Calu3 (cell line): ENCODE measurements around the gene SLAIN2. TPM values are rescaled to one million over a fixed set of nuclear protein-coding genes. Genes with fewer than 3 reads are reported as not detected.

Source experiments
- BruUV-seq: library from RNA; stranded (reverse); fragments of 400-500 nt; replicated peaks from 2 replicates; lab custom pipeline; 2021; lab: Mats Ljungman, UMichigan
- CTCF ChIA-PET: fragments of 300-600 bp; sonication (Branson Sonifier 250); formaldehyde crosslinking; loops from one replicate; lab custom pipeline; 2022; ENCODE audit warnings: antibody characterized with exemption; lab: Charles Lee
- DNase-seq: peaks from one replicate; pipeline ENCODE4 v3.0.0; 2022
- H3K27ac Mint-ChIP-seq: one replicate; pipeline ENCODE4 v1.8.0; 2022; ENCODE audit warnings: mixed read lengths; ENCODE audit not compliant: unreplicated experiment
- H3K27me3 Mint-ChIP-seq: one replicate; pipeline ENCODE4 v1.8.0; 2022; ENCODE audit warnings: mixed read lengths; ENCODE audit not compliant: unreplicated experiment
- H3K36me3 Mint-ChIP-seq: one replicate; pipeline ENCODE4 v1.8.0; 2022; ENCODE audit warnings: mild to moderate bottlenecking, moderate library complexity, mixed read lengths; ENCODE audit not compliant: insufficient read depth, unreplicated experiment
- H3K4me1 Mint-ChIP-seq: one replicate; pipeline ENCODE4 v1.8.0; 2022; ENCODE audit warnings: mild to moderate bottlenecking, low read depth, mixed read lengths; ENCODE audit not compliant: unreplicated experiment
- H3K4me3 Mint-ChIP-seq: one replicate; pipeline ENCODE4 v1.8.0; 2022; ENCODE audit warnings: mild to moderate bottlenecking, low read depth, moderate library complexity, mixed read lengths; ENCODE audit not compliant: unreplicated experiment
- H3K9me3 Mint-ChIP-seq: one replicate; pipeline ENCODE4 v1.8.0; 2022; ENCODE audit warnings: low read depth, mixed read lengths; ENCODE audit not compliant: unreplicated experiment
- CTCF ChIP-seq: fragments of 200-600 bp; IDR thresholded peaks from one replicate; pipeline ENCODE4 v1.8.0; 2022; ENCODE audit warnings: antibody characterized with exemption; ENCODE audit not compliant: unreplicated experiment
- intact Hi-C: fragments of 100-400 bp; cut with micrococcal nuclease; formaldehyde crosslinking; loops from one replicate; pipeline ENCODE4 v1.10.0; 2022; ENCODE audit not compliant: unreplicated experiment
- total RNA-seq: library from RNA; stranded (reverse); gene quantifications from 2 replicates; pipeline ENCODE4 v1.2.3, GENCODE V29; 2022

Gene SLAIN2
- total RNA-seq, 1 experiment from 2014 or later, result 44.1 TPM

DNA sequence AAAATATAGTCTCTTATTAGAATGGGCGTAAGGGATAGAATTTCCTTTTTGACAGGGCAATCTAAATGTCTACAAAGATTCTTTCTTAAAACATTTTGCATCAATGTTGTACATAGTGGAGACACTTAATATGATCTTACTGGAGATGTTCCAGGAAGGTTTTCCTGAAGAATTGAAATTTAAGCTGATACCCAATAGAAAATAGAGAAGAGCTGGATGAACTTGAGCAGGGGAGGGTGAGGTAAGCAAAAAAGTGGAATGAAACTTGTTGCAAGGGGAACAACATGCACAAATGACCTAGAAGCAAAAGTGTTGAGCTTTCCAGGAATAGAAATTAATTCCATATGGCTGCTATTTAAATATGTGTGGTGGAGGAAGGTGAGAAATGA is 19.7 kb downstream of the SLAIN2 start:
- Mint-ChIP-seq H3K36me3 (no peaks in the 10 kb centered on the region), H3K27ac (no peak overlapping the region)
- CTCF ChIA-PET, result interaction anchor here (0.6 kb wide), 1 partner anchor 105 kb away, joined by 7 read pairs; no protein-coding TSS in a partner anchor

GRCh38 chr4:48366611-48367010 is 25.3 kb downstream of the SLAIN2 start:
- H3K9me3 Mint-ChIP-seq, result no peaks in the 10 kb centered on the region
- no peaks in the 10 kb centered on the region for H3K36me3 Mint-ChIP-seq
- DNase-seq, result no peak
- H3K27me3 Mint-ChIP-seq, result no peaks in the 10 kb centered on the region
- CTCF ChIA-PET, result no interaction called here
- TF ChIP-seq CTCF, result no peak
- H3K4me3 Mint-ChIP-seq, result no peak overlapping the region
- intact Hi-C loops, result no loop called here
- H3K4me1 Mint-ChIP-seq, result peaks cover 20% of the 10 kb centered on the region
- no peak overlapping the region for H3K27ac Mint-ChIP-seq
- no TSS peak for BruUV-seq

More for the DNA sequence above, 19.7 kb downstream of the SLAIN2 start:
- no peak overlapping the region for H3K4me3 Mint-ChIP-seq
- intact Hi-C loops, result no loop called here
- BruUV-seq, result no TSS peak
- TF ChIP-seq CTCF, result no peak
- no peak for DNase-seq
- no peaks in the 10 kb centered on the region for H3K4me1 Mint-ChIP-seq
- no peaks in the 10 kb centered on the region for H3K27me3 Mint-ChIP-seq
- no peaks in the 10 kb centered on the region for H3K9me3 Mint-ChIP-seq

DNA sequence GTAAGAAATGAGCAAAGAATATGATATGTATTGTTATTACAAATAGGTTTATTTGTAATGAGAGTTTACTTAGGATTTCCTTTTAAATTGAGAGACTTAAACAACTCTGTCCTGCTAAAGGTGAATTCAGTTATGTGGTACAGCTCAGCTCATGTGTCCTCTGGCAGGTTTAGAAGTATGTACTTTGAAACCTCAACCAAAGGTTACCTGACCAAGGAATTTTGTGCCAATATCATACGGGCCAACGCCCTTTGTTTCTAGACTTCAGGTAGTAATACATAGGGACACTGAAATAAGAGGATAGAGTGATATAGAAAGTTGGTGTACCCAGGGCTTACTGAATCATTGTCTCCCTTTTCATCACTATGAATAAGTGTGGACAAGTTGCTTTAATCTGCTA is 25.7 kb downstream of the SLAIN2 start:
- no peaks in the 10 kb centered on the region for H3K36me3 Mint-ChIP-seq
- no peak for TF ChIP-seq CTCF
- DNase-seq, result no peak
- H3K4me1 Mint-ChIP-seq, result peaks cover 20% of the 10 kb centered on the region
- intact Hi-C loops, result no loop called here
- no peak overlapping the region for H3K4me3 Mint-ChIP-seq
- no peaks in the 10 kb centered on the region for H3K27me3 Mint-ChIP-seq
- BruUV-seq, result no TSS peak
- no peaks in the 10 kb centered on the region for H3K9me3 Mint-ChIP-seq
- no peak overlapping the region for H3K27ac Mint-ChIP-seq
- CTCF ChIA-PET, result no interaction called here

DNA sequence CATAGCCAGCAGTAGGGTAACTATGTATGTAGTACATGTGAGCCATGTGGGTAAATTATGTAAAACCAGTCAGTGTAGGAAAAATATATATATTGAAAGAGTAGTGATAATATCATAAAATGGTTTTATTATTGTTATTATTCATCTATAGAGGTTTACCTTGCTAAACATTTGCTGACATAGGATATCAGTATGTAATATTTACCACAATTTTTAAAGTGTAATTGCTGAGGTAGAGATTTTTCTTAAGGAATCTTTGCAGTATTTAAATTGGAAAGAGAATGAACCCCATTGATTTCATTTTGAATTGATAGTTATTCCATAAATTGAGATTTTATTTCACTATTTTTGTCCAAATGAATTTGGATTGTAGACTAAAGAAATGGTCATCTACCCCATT is 27.1 kb downstream of the SLAIN2 start:
- no TSS peak for BruUV-seq
- Mint-ChIP-seq H3K9me3 (no peaks in the 10 kb centered on the region), H3K4me3 (no peak overlapping the region), H3K27ac (no peak overlapping the region), H3K36me3 (no peaks in the 10 kb centered on the region), H3K27me3 (no peaks in the 10 kb centered on the region), H3K4me1 (peaks cover 20% of the 10 kb centered on the region)
- intact Hi-C loops, result no loop called here
- DNase-seq, result no peak
- CTCF ChIA-PET, result interaction anchor here (0.6 kb wide), 1 partner anchor 12 kb away, joined by 3 read pairs; no protein-coding TSS in a partner anchor
- no peak for TF ChIP-seq CTCF
